ENCODE results near the gene CELSR1.

The CELSR1 gene

DNA sequence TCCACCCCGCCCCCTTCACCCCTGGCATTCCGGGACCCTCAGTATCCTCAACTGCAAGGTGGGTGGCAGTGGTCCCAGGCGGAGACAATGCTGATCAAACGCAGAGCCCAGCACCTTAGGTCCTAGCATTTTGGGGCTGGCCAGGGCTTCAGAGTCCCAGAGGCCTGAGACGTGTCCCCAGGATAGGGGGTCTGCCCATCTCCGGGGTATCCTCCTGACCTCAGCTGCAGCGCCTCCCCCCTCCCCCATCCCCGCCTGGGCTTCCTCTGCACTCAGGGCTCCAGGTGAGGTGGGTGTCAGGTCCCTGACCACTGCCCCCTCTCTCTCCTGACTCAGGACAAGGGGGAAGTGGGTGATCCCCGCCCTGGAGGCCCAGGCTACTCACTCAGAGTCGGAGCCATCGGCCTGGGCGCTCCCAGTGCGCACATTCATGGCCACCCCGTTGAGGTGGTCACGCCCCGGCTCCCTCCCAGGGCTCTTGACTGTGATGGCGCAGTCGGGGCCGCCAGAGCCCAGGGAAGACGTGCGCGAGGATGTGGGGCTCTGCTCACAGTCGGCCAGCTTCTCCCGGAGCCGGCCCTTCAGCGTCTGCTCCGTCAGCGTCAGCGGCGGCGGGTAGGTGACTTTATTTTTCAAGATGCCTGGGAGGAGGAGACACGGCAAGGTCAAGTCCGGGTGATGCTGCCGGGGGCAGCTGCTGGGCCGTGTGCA, 173.7 kb downstream of the CELSR1 start:
- no peak for TF ChIP-seq CTCF (IDR thresholded peaks at IDR 0.05)

GRCh38 chr22:46362934-46363515, 174.4 kb downstream of the CELSR1 start:
- TF ChIP-seq CTCF (IDR thresholded peaks at IDR 0.05) = no peak

- TF ChIP-seq CTCF (IDR thresholded peaks at IDR 0.05) = no peak
Observed at GRCh38 chr22:46362203-46362933, 175.1 kb downstream of the CELSR1 start.

DNA sequence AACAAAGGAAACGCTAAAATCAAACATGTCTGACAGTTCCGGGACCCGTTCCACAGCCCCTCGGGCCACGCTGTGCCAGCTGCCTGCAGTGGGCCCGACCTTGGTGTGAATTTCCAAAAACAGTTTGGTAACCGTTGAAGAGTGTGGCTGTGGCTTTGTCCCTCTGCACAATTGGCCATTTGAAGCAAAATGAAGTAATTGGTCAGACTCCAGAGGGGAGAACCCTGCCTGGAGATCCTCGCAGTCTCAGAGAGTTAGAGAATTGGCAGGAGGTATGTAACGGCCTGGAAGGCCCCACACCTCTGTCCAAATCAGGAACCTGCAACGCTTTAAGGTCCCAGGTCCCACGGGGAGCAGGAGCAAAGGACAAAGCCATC, 175.6 kb downstream of the CELSR1 start:
- TF ChIP-seq CTCF (IDR thresholded peaks at IDR 0.05) = no peak

DNA sequence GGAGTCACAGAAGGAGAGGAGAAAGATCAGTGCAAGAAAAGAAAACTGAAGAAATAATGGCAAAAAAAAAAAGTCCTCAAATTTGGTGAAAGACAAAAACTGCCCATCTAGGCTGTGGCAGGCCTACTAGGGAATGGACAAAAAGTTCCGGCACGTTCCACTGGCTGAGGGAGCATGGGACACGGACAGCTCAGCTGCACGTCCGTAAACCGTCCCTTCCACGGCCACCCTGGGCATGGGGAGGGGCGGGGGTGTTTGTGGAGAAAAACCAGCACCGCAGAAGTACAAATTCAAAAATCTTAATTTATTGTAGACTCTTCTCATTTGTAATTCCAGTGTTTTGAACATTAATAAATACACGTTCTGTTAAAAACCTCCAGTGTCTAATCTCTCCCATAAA, 176.5 kb downstream of the CELSR1 start:
- no peak for TF ChIP-seq CTCF (IDR thresholded peaks at IDR 0.05)

DNA sequence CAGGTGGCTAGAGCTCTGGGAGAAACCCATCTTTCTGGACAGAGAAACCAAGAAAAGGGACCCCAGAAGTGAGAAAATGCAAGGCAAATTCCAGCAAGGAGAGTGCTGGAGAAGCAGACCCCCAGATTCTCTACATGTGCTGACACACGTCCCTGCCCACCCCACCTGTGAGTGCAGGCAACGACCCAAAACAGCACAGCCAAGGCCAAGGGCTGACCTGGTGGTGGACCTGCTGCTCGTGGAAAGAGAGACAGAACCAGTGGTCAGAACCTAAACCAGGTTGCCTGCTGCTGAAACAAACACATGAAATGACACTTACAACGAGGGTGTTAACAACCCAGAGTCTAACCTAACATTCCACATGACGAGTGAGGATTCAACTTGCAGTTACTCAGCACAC, 177.3 kb downstream of the CELSR1 start:
- no peak for TF ChIP-seq CTCF (IDR thresholded peaks at IDR 0.05)

DNA sequence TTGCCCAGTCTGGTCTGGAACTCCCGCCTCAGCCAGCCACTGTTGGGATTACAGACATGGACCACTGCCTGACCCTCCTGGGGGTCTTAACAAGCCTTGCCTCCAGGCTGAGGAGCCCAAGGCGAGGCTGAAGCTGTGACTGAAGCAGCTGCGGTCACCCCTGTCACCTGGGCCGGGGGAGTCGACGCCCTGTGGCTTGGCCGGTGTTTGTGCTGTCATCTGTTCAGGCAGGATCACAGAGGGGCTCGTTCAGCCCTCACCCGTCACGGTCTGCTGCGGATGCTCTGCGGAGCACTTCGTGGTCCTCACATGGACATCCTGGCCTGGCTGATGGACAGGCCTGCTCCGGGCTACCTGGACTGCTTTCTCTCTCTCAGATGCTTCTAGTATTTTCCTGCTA, 178.1 kb downstream of the CELSR1 start:
- no peak for TF ChIP-seq CTCF (IDR thresholded peaks at IDR 0.05)
